Mesenchymal stem cell (in vitro differentiated cells and primary cell): Measurements from ENCODE around the gene ASB4.

ENCODE experiments used
- DNase-seq: peaks from one replicate; pipeline ENCODE4 v3.0.0-alpha.2; 2013
- H2AFZ ChIP-seq: one replicate; pipeline ENCODE4 v1.6.1; 2013; ENCODE audit warnings: low read depth, mild to moderate bottlenecking, control low read depth, inconsistent platforms, low read length, moderate library complexity
- H2AK5ac ChIP-seq: 2 replicates; pipeline ENCODE4 v1.6.1; 2013; ENCODE audit warnings: low read length, moderate library complexity, mild to moderate bottlenecking, inconsistent platforms; ENCODE audit not compliant: severe bottlenecking
- H2BK120ac ChIP-seq: one replicate; pipeline ENCODE4 v1.6.1; 2013; ENCODE audit warnings: low read depth, mild to moderate bottlenecking, inconsistent platforms, low read length, moderate library complexity
- H2BK12ac ChIP-seq, 2 experiments: one replicate each; pipeline ENCODE4 v1.6.1; 2013; ENCODE audit warnings: inconsistent platforms in 2 of 2, low read length in 2 of 2, mild to moderate bottlenecking in 2 of 2, moderate library complexity in 2 of 2, control low read depth in 1 of 2
- H2BK15ac ChIP-seq: one replicate; pipeline ENCODE4 v1.6.1; 2013; ENCODE audit warnings: mild to moderate bottlenecking, low read depth, inconsistent platforms; ENCODE audit not compliant: poor library complexity, severe bottlenecking
- H2BK5ac ChIP-seq: 2 replicates; pipeline ENCODE4 v1.6.1; 2013; ENCODE audit warnings: low read depth, mild to moderate bottlenecking, low read length, control low read depth, inconsistent platforms; ENCODE audit not compliant: poor library complexity, severe bottlenecking
- H3K14ac ChIP-seq, 2 experiments: one replicate each; pipeline ENCODE4 v1.6.1; 2013; ENCODE audit warnings: inconsistent platforms in 2 of 2, low read length in 2 of 2, control low read depth in 1 of 2, mild to moderate bottlenecking in 1 of 2, moderate library complexity in 1 of 2
- H3K18ac ChIP-seq, 2 experiments: one replicate each; pipeline ENCODE4 v1.6.1; 2013; ENCODE audit warnings: inconsistent platforms in 2 of 2, low read length in 2 of 2, control low read depth in 1 of 2, low read depth in 1 of 2, mild to moderate bottlenecking in 1 of 2
- H3K23ac ChIP-seq, 2 experiments: one replicate each; pipeline ENCODE4 v1.6.1; 2013; ENCODE audit warnings: inconsistent platforms in 2 of 2, low read length in 2 of 2, mild to moderate bottlenecking in 2 of 2, moderate library complexity in 2 of 2, control low read depth in 1 of 2
- H3K27ac ChIP-seq: 2 replicates; pipeline ENCODE4 v1.5.1; 2013; ENCODE audit warnings: mild to moderate bottlenecking, moderate library complexity, low read length, control low read depth, inconsistent platforms; ENCODE audit not compliant: poor library complexity, severe bottlenecking
- H3K27me3 ChIP-seq, 2 experiments: 2 replicates each; pipeline versions ENCODE4 v1.6.1 to v1.7.0; 2013; ENCODE audit warnings: low read length in 2 of 2, mild to moderate bottlenecking in 2 of 2, moderate library complexity in 2 of 2, control low read depth in 1 of 2, inconsistent platforms in 1 of 2; ENCODE audit not compliant: control insufficient read depth in 1 of 2, insufficient read depth in 1 of 2
- H3K36me3 ChIP-seq, 2 experiments: 2 replicates each; pipeline versions ENCODE4 v1.6.1 to v1.7.0; 2013; ENCODE audit warnings: low read length in 2 of 2, control low read depth in 1 of 2, inconsistent platforms in 1 of 2, low read depth in 1 of 2, mild to moderate bottlenecking in 1 of 2; ENCODE audit not compliant: insufficient read depth in 2 of 2, control insufficient read depth in 1 of 2
- H3K4ac ChIP-seq, 2 experiments: one replicate each; pipeline ENCODE4 v1.6.1; 2013; ENCODE audit warnings: inconsistent platforms in 2 of 2, low read length in 2 of 2, mild to moderate bottlenecking in 2 of 2, moderate library complexity in 2 of 2, control low read depth in 1 of 2, low read depth in 1 of 2
- H3K4me1 ChIP-seq: 2 replicates; pipeline ENCODE4 v1.6.1; 2013; ENCODE audit warnings: low read depth, low read length, control low read depth; ENCODE audit not compliant: control insufficient read depth, insufficient read depth
- H3K4me2 ChIP-seq: 2 replicates; pipeline ENCODE4 v1.6.1; 2013; ENCODE audit warnings: low read length, mild to moderate bottlenecking, inconsistent platforms; ENCODE audit not compliant: poor library complexity, severe bottlenecking
- H3K4me3 ChIP-seq, 2 experiments: 2 replicates each; pipeline versions ENCODE4 v1.5.1 to v1.7.0; 2013; ENCODE audit warnings: low read length in 2 of 2, mild to moderate bottlenecking in 2 of 2, control low read depth in 1 of 2, low read depth in 1 of 2; ENCODE audit not compliant: insufficient read depth in 1 of 2
- H3K79me1 ChIP-seq: replicated peaks from 2 replicates; pipeline ENCODE4 v1.6.1; 2013; ENCODE audit warnings: mild to moderate bottlenecking, control low read depth, low read length, inconsistent platforms; ENCODE audit not compliant: poor library complexity, severe bottlenecking
- H3K9ac ChIP-seq: 2 replicates; pipeline ENCODE4 v1.7.0; 2013; ENCODE audit warnings: mild to moderate bottlenecking, low read length, moderate library complexity
- H3K9me3 ChIP-seq: 2 replicates; pipeline ENCODE4 v1.7.0; 2013; ENCODE audit warnings: mild to moderate bottlenecking, low read length; ENCODE audit not compliant: control insufficient read depth
- H4K8ac ChIP-seq: one replicate; pipeline ENCODE4 v1.6.1; 2013; ENCODE audit warnings: inconsistent platforms, mild to moderate bottlenecking, low read length, moderate library complexity
- H4K91ac ChIP-seq: one replicate; pipeline ENCODE4 v1.6.1; 2013; ENCODE audit warnings: mild to moderate bottlenecking, low read length, inconsistent platforms
- WGBS: methylation state at CpG from one replicate; pipeline ENCODE4 v1.1.7; 2013; ENCODE audit warnings: mixed read lengths; 5-methylcytosine and 5-hydroxymethylcytosine counted together

The ASB4 gene

GRCh38 chr7:95441042-95441823, 44.5 kb upstream of the ASB4 start:
- Histone ChIP-seq H3K4me1 (peaks cover 2% of the 10 kb centered on the region), H3K4ac (no peak overlapping the region), H3K9me3 (no peaks in the 10 kb centered on the region), H2BK12ac (no peak overlapping the region), H3K4me3 (no peak overlapping the region), H3K27me3 (no peaks in the 10 kb centered on the region), H4K91ac (no peak overlapping the region), H3K36me3 (no peaks in the 10 kb centered on the region), H3K9ac (no peak overlapping the region), H2BK120ac (no peak overlapping the region), H3K79me1 (peaks cover 1% of the 10 kb centered on the region), H3K27ac (peak overlapping the region; percentile 96), H2BK15ac (no peak overlapping the region), H2BK5ac (peak overlapping the region; percentile 50), H3K14ac (no peak overlapping the region), H2AK5ac (peak overlapping the region; percentile 3), H3K18ac (no peak overlapping the region), H4K8ac (no peak overlapping the region), H3K4me2 (no peak overlapping the region), H2AFZ (no peak overlapping the region), H3K23ac (no peak overlapping the region)
- DNase-seq, result no peak
- WGBS, result 90% methylated on average over 7 of the region's 7 CpGs

- WGBS, result 87% methylated on average over 2 of the region's 2 CpGs
- Histone ChIP-seq H2BK120ac (no peak overlapping the region), H3K27ac (no peak overlapping the region), H2AFZ (no peak overlapping the region), H2AK5ac (no peak overlapping the region), H3K27me3 (no peaks in the 10 kb centered on the region), H4K91ac (no peak overlapping the region), H2BK12ac (no peak overlapping the region), H3K9me3 (no peaks in the 10 kb centered on the region), H2BK5ac (no peak overlapping the region), H3K9ac (no peak overlapping the region), H3K4ac (no peak overlapping the region), H3K4me2 (no peak overlapping the region), H3K14ac (no peak overlapping the region), H3K23ac (no peak overlapping the region), H3K18ac (no peak overlapping the region), H3K4me1 (peaks cover 2% of the 10 kb centered on the region), H3K36me3 (no peaks in the 10 kb centered on the region), H2BK15ac (no peak overlapping the region), H3K4me3 (no peak overlapping the region), H4K8ac (no peak overlapping the region), H3K79me1 (no peaks in the 10 kb centered on the region)
- DNase-seq, result no peak
Measured at GRCh38 chr7:95444796-95445195, 40.9 kb upstream of the ASB4 start.

GRCh38 chr7:95446618-95447017, 39.1 kb upstream of the ASB4 start:
- Histone ChIP-seq H2BK12ac (no peak overlapping the region), H3K4me1 (no peaks in the 10 kb centered on the region), H2BK5ac (no peak overlapping the region), H2BK120ac (no peak overlapping the region), H3K4me3 (no peak overlapping the region), H3K36me3 (no peaks in the 10 kb centered on the region), H3K9ac (no peak overlapping the region), H3K79me1 (no peaks in the 10 kb centered on the region), H3K4me2 (no peak overlapping the region), H3K23ac (no peak overlapping the region), H3K27me3 (no peaks in the 10 kb centered on the region), H2AFZ (no peak overlapping the region), H4K8ac (no peak overlapping the region), H3K4ac (no peak overlapping the region), H3K14ac (no peak overlapping the region), H3K18ac (no peak overlapping the region), H3K27ac (no peak overlapping the region), H2BK15ac (no peak overlapping the region), H2AK5ac (no peak overlapping the region), H3K9me3 (no peaks in the 10 kb centered on the region), H4K91ac (no peak overlapping the region)
- no peak for DNase-seq
- WGBS, result 93% methylated on average over 3 of the region's 3 CpGs

- Histone ChIP-seq H3K9ac (no peak overlapping the region), H3K23ac (no peak overlapping the region), H2AK5ac (no peak overlapping the region), H3K27me3 (no peaks in the 10 kb centered on the region), H4K8ac (no peak overlapping the region), H3K9me3 (peaks cover 12% of the 10 kb centered on the region), H3K4me2 (no peak overlapping the region), H2AFZ (no peak overlapping the region), H3K4me3 (no peak overlapping the region), H2BK5ac (no peak overlapping the region), H2BK12ac (no peak overlapping the region), H4K91ac (no peak overlapping the region), H3K18ac (no peak overlapping the region), H2BK15ac (no peak overlapping the region), H3K4ac (no peak overlapping the region), H3K14ac (no peak overlapping the region), H3K36me3 (no peaks in the 10 kb centered on the region), H2BK120ac (no peak overlapping the region), H3K4me1 (no peaks in the 10 kb centered on the region), H3K27ac (no peak overlapping the region), H3K79me1 (no peaks in the 10 kb centered on the region)
- peak; percentile 22 for DNase-seq
- WGBS, result 100% methylated on average over 1 of the region's 2 CpGs
Measured at GRCh38 chr7:95454438-95455045, 31.2 kb upstream of the ASB4 start.
